ENCODE measurements around the gene KLHDC10. TPM values are rescaled to one million over a fixed set of nuclear protein-coding genes. Genes with fewer than 3 reads are reported as not detected.
"Not testable (repeated sequence)": the region's sequence is repeated elsewhere in the genome, so short reads cannot be mapped to it uniquely, and the experiment has no call there.

The KLHDC10 gene
- total and polyA plus RNA-seq, 4 experiments from 2014 or later = 0.46 to 22.3 (median 11.7) TPM

DNA sequence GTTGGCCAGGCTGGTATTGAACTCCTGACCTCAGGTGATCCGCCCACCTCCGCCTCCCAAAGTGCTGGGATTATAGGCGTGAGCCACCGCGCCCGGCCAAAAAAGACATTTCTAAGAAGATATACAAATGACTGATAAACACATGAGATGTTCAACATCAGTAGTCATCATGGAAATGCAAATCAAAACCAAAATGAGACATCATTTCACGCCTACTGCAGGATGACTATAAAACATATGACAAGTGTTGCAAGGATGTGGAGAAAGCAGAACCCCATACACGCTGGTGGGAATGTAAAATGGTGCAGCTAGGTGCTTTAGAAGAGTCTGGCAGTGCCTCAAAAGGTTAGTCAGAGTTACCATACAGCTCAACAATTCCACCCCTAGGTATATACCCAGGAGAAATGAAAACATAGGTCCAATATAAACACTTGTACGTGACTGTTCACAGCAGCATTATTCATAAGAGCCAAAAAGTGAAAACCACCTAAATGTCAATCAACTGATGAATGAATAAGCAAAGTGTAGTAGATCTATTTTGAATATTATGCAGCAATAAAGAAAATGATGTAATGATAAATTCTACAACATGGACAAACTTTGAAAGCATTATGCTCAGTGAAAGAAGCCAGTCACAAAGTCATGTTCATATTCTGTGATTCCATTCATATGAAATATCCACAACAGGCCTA, 110.4 kb downstream of the KLHDC10 start:
- Histone ChIP-seq H3K27me3 (ENCODE audit: insufficient read depth, low read length) (no peaks in the 10 kb centered on the region), H3K27ac (ENCODE audit: low read depth, low read length) (no peak overlapping the region), H3K36me3 (ENCODE audit: insufficient read depth, low read length) (peaks cover 46% of the 10 kb centered on the region), H3K4me3 (ENCODE audit: low read length in 2 of 2) (no peak overlapping the region), H3K4me1 (ENCODE audit: insufficient read depth, low read length) (no peaks in the 10 kb centered on the region), H3K9me3 (ENCODE audit: control insufficient read depth in 1 of 2, low read length in 2 of 2) (no peaks in the 10 kb centered on the region)
- Mint-ChIP-seq H3K4me1 (peaks cover 0 to 6% (median 5%) of the 10 kb centered on the region in 4 donors), H3K9me3 (no peaks in the 10 kb centered on the region), H3K36me3 (peaks cover 47 to 62% of the 10 kb centered on the region in 2 donors), H3K4me3 (no peak overlapping the region), H3K27ac (peak overlapping the region in 2 of 7 donors; percentile 9 to 18), H3K27me3 (no peaks in the 10 kb centered on the region)
- ChIA-PET POLR2A (ENCODE audit: partially characterized antibody) (no interaction called here), CTCF (ENCODE audit: partially characterized antibody) (no interaction called here)
- no peak for DNase-seq
- intact Hi-C loops (cut with micrococcal nuclease) = no loop called here

DNA sequence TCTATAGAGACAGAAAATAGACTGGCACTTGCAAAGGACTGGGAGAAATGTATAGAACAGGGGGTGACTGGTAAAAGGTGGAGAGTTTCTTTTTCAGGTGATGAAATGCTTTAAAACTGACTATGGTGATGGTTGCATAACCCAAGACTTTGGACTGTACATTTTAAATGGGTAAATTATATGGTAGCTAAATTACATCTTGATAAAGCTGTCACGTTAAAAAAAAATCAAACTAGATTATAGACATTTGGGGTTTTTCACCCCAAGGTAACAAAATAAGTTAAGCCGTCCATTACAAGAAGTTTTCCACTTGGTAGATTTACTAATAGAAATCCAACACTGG, 110.9 kb downstream of the KLHDC10 start:
- intact Hi-C loops (cut with micrococcal nuclease) = no loop called here
- Histone ChIP-seq H3K36me3 (ENCODE audit: insufficient read depth, low read length) (peaks cover 47% of the 10 kb centered on the region), H3K9me3 (ENCODE audit: control insufficient read depth in 1 of 2, low read length in 2 of 2) (no peaks in the 10 kb centered on the region), H3K27me3 (ENCODE audit: insufficient read depth, low read length) (no peaks in the 10 kb centered on the region), H3K4me1 (ENCODE audit: insufficient read depth, low read length) (no peaks in the 10 kb centered on the region), H3K4me3 (ENCODE audit: low read length in 2 of 2) (no peak overlapping the region), H3K27ac (ENCODE audit: low read depth, low read length) (no peak overlapping the region)
- ChIA-PET POLR2A (ENCODE audit: partially characterized antibody) (no interaction called here), CTCF (ENCODE audit: partially characterized antibody) (interaction anchor here (1.1 to 1.4 kb wide), 2 partner anchors 14 to 19 kb away, joined by 3 read pairs; no protein-coding TSS in a partner anchor)
- no peak overlapping the region for H3K4me3 Mint-ChIP-seq
- peaks cover 47 to 62% of the 10 kb centered on the region in 2 donors for H3K36me3 Mint-ChIP-seq
- peak overlapping the region in 1 of 7 donors; percentile 9 for H3K27ac Mint-ChIP-seq
- no peaks in the 10 kb centered on the region for H3K9me3 Mint-ChIP-seq
- H3K4me1 Mint-ChIP-seq = peaks cover 0 to 6% (median 5%) of the 10 kb centered on the region in 4 donors
- no peak for DNase-seq
- H3K27me3 Mint-ChIP-seq = no peaks in the 10 kb centered on the region

- H3K4me3 Mint-ChIP-seq = no peak overlapping the region
- Histone ChIP-seq H3K4me1 (ENCODE audit: insufficient read depth, low read length) (no peaks in the 10 kb centered on the region), H3K27me3 (ENCODE audit: insufficient read depth, low read length) (no peaks in the 10 kb centered on the region), H3K27ac (ENCODE audit: low read depth, low read length) (no peak overlapping the region), H3K36me3 (ENCODE audit: insufficient read depth, low read length) (peaks cover 46% of the 10 kb centered on the region), H3K4me3 (ENCODE audit: low read length in 2 of 2) (no peak overlapping the region), H3K9me3 (ENCODE audit: control insufficient read depth in 1 of 2, low read length in 2 of 2) (no peaks in the 10 kb centered on the region)
- DNase-seq = no peak
- H3K27ac Mint-ChIP-seq = no peak overlapping the region
- H3K9me3 Mint-ChIP-seq = no peaks in the 10 kb centered on the region
- H3K27me3 Mint-ChIP-seq = no peaks in the 10 kb centered on the region
- peaks cover 42 to 62% of the 10 kb centered on the region in 2 donors for H3K36me3 Mint-ChIP-seq
- ChIA-PET CTCF (ENCODE audit: partially characterized antibody) (no interaction called here), POLR2A (ENCODE audit: partially characterized antibody) (no interaction called here)
- H3K4me1 Mint-ChIP-seq = peaks cover 0 to 9% (median 7%) of the 10 kb centered on the region in 4 donors
- intact Hi-C loops (cut with micrococcal nuclease) = no loop called here
Measured at GRCh38 chr7:130182990-130183389, 112.7 kb downstream of the KLHDC10 start.

DNA sequence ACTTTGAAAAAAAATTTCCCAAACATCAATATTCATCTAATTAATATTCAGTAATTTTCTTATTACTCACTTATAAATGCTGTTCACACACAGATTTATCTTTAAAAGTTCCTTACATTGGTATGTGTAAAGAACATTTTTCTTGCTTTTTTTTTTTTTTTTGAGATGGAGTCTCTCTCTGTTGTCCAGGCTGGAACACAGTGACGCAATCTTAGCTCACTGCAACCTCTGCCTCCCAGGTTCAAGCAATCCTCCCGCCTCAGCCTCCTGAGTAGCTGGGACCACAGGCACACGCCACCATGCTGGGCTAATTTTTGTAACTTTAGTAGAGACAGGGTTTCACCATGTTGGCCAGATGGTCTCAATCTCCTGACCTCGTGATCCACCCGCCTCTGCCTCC, 114.0 kb downstream of the KLHDC10 start:
- H3K27ac ChIP-seq (ENCODE audit: low read depth, low read length); CTCF ChIA-PET (ENCODE audit: partially characterized antibody); H3K4me3 Mint-ChIP-seq; DNase-seq; H3K9me3 ChIP-seq (ENCODE audit: control insufficient read depth in 1 of 2, low read length in 2 of 2); H3K4me3 ChIP-seq (ENCODE audit: low read length in 2 of 2); H3K9me3 Mint-ChIP-seq; intact Hi-C loops (cut with micrococcal nuclease); H3K4me1 Mint-ChIP-seq; H3K27me3 ChIP-seq (ENCODE audit: insufficient read depth, low read length); H3K27me3 Mint-ChIP-seq; H3K4me1 ChIP-seq (ENCODE audit: insufficient read depth, low read length): not testable (repeated sequence)
- peaks cover 42% of the 10 kb centered on the region for H3K36me3 ChIP-seq (ENCODE audit: insufficient read depth, low read length)
- H3K36me3 Mint-ChIP-seq = peaks cover 42 to 54% of the 10 kb centered on the region in 2 donors
- peak overlapping the region in 1 of 7 donors; percentile 35 for H3K27ac Mint-ChIP-seq
- POLR2A ChIA-PET (ENCODE audit: partially characterized antibody) = interaction anchor here (2.3 kb wide), 1 partner anchor 21 kb away, joined by 7 read pairs; the partner anchor contains the start of gene TMEM209

Other genes with a start within 250 kb of the KLHDC10 start
- 10 to 100 TPM; 42.6 to 43.8 TPM for gene UBE2H, start 117.6 kb upstream of the KLHDC10 start, total RNA-seq
- gene UBE2H, start 117.6 kb upstream of the KLHDC10 start, polyA plus RNA-seq = 10 to 100 TPM; 45.8 to 56.6 TPM
- gene ZC3HC1, start 19.2 kb upstream of the KLHDC10 start, total RNA-seq = 10 to 100 TPM; 14.0 to 17.2 TPM
- 10 to 100 TPM; 12.9 to 16.4 TPM for gene ZC3HC1, start 19.2 kb upstream of the KLHDC10 start, polyA plus RNA-seq
- gene TMEM209, start 134.9 kb downstream of the KLHDC10 start, total RNA-seq = 10 to 100 TPM; 34.5 to 38.0 TPM
- 10 to 100 TPM; 42.4 to 48.8 TPM for gene TMEM209, start 134.9 kb downstream of the KLHDC10 start, polyA plus RNA-seq
- gene SSMEM1, start 137.3 kb downstream of the KLHDC10 start, total RNA-seq = not detected
- gene SSMEM1, start 137.3 kb downstream of the KLHDC10 start, polyA plus RNA-seq = not detected
- not detected for gene CPA2, start 196.3 kb downstream of the KLHDC10 start, total RNA-seq
- not detected for gene CPA2, start 196.3 kb downstream of the KLHDC10 start, polyA plus RNA-seq
- gene CPA4, start 222.6 kb downstream of the KLHDC10 start, total RNA-seq = not detected
- gene CPA4, start 222.6 kb downstream of the KLHDC10 start, polyA plus RNA-seq = not detected